Parathyroid adenoma (tissue), 2 donors: Measurements from ENCODE around the gene CADPS.
A peak's percentile ranks its signal among the peaks of the same experiment; 100 is the strongest.

Experiments
- H2AFZ ChIP-seq: fragments of 300-600 bp; sonication (generic); one replicate; pipeline ENCODE4 v1.7.0; 2017; ENCODE audit warnings: antibody characterized with exemption, mild to moderate bottlenecking
- H3K27ac ChIP-seq: fragments of 300-600 bp; sonication (generic); one replicate; pipeline ENCODE4 v1.7.0; 2017
- H3K27me3 ChIP-seq: fragments of 300-600 bp; sonication (generic); one replicate; pipeline ENCODE4 v1.7.0; 2017; ENCODE audit warnings: low read length; ENCODE audit not compliant: control insufficient read depth, insufficient read depth
- H3K36me3 ChIP-seq: fragments of 300-600 bp; sonication (generic); one replicate; pipeline ENCODE4 v1.7.0; 2017; ENCODE audit warnings: low read length; ENCODE audit not compliant: control insufficient read depth, insufficient read depth
- H3K4me1 ChIP-seq: fragments of 300-600 bp; sonication (generic); one replicate; pipeline ENCODE4 v1.7.0; 2017; ENCODE audit warnings: control low read depth
- H3K4me2 ChIP-seq: fragments of 300-600 bp; sonication (generic); one replicate; pipeline ENCODE4 v1.7.0; 2017; ENCODE audit warnings: low read length
- H3K4me3 ChIP-seq: fragments of 300-600 bp; sonication (generic); one replicate; pipeline ENCODE4 v1.7.0; 2017; ENCODE audit warnings: low read depth, low read length
- H3K79me2 ChIP-seq: fragments of 300-600 bp; sonication (generic); one replicate; pipeline ENCODE4 v1.7.0; 2017; ENCODE audit warnings: control low read depth
- H3K9ac ChIP-seq: fragments of 300-600 bp; sonication (generic); one replicate; pipeline ENCODE4 v1.7.0; 2017; ENCODE audit warnings: mild to moderate bottlenecking
- H3K9me3 ChIP-seq: fragments of 300-600 bp; sonication (generic); one replicate; pipeline ENCODE4 v1.7.0; 2017; ENCODE audit warnings: low read length; ENCODE audit not compliant: control insufficient read depth
- CTCF ChIP-seq: fragments of 300-600 bp; sonication (generic); IDR thresholded peaks from one replicate; pipeline ENCODE4 v1.7.0; 2017; ENCODE audit warnings: antibody characterized with exemption, mild to moderate bottlenecking
- donor health status: primary hyperparathyroidism.

Gene CADPS

DNA sequence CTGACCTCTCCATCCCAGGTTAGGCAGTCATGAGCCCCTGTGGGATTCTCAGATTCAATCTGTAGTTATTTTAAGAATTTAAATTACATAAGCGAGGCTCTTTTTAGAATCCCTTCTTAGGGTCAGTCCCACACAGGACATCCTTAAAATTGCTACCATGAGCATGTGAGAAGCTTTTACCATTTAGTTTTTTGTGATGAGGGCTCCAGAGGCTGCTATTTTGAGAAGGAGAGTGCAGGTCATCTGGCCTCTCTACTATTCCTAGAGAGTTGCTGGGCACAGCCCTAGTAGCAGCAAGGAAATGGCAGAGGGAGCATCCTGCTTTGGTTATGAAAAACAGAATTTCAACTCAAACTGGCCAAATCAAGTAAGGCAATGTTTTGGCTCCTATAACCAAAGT, 13.6 kb upstream of the CADPS start:
- H3K4me2 ChIP-seq: no peak overlapping the region
- no peaks in the 10 kb centered on the region for H3K36me3 ChIP-seq
- TF ChIP-seq CTCF: no peak
- H3K27me3 ChIP-seq: no peaks in the 10 kb centered on the region
- H3K4me1 ChIP-seq: no peaks in the 10 kb centered on the region
- no peak overlapping the region for H3K9ac ChIP-seq
- no peak overlapping the region for H3K4me3 ChIP-seq
- H3K27ac ChIP-seq: no peak overlapping the region
- peak overlapping the region; percentile 1 for H2AFZ ChIP-seq
- H3K79me2 ChIP-seq: no peaks in the 10 kb centered on the region
- no peaks in the 10 kb centered on the region for H3K9me3 ChIP-seq

DNA sequence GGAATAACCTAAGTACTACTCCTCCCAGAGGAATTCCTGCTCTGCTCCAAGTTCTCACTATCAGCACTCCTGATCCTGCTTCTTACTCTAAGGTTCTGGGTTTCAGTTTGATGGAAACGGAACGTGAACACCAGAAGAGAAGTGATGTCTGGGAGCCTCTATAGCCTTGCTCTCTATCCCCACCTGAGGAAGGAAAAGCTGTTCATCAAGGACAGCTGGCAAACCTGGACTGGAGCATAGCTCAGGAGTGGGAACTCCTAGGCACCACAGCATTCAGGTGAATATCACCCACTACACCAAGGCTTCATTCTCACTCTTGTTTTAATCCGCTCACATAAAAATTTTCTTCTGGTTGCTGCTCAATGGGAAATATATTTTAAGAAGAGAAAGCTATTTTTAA, 13.0 kb upstream of the CADPS start:
- Histone ChIP-seq H3K4me1 (no peaks in the 10 kb centered on the region), H3K36me3 (no peaks in the 10 kb centered on the region), H3K27ac (no peak overlapping the region), H3K79me2 (no peaks in the 10 kb centered on the region), H3K27me3 (no peaks in the 10 kb centered on the region), H3K4me2 (no peak overlapping the region), H3K4me3 (no peak overlapping the region), H2AFZ (peak overlapping the region; percentile 63), H3K9ac (no peak overlapping the region), H3K9me3 (no peaks in the 10 kb centered on the region)
- TF ChIP-seq CTCF: no peak

GRCh38 chr3:62885136-62885535, 9.9 kb upstream of the CADPS start:
- H3K9ac ChIP-seq: no peak overlapping the region
- no peak for TF ChIP-seq CTCF

DNA sequence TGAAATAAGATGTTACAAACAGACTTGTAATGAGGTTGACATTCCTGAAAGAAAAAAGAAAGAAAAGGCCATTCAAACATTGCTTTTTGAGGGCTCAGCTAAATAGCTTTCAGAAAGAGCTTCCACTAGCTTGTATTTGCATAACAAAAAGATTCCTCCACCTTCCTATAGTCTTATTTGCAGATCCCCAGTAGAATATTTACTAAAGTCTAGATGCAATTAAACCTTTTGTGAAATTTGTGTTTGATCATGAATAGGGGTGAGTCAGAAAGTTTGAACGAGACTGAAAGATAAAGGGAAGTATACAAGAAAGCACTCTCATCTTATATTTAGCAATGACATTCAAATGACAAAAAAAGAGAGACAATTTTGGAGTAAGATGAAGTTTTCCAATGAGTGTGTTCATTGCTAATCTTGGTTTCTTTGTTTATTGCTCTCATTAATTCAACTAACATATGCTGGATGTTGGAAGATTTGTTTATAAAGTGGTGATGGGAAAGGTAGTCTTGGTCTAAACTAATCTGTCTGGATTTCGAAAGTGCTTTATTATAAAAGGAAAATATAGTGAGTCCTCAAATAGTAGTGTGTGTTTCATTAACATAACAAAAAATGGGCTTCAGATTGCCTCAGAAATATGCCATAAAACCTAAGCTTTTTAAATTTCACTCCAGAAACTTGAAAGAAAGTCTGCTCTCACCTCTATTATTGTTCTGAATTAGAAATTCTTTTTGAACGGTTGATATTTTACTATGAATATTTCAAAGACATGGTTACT, 9.1 kb upstream of the CADPS start:
- Histone ChIP-seq H3K9ac (no peak overlapping the region), H3K27me3 (no peaks in the 10 kb centered on the region)

More at GRCh38 chr3:62885136-62885535, 9.9 kb upstream of the CADPS start:
- Histone ChIP-seq H3K9me3 (no peaks in the 10 kb centered on the region), H3K27ac (no peak overlapping the region), H3K36me3 (no peaks in the 10 kb centered on the region), H3K27me3 (no peaks in the 10 kb centered on the region), H3K4me2 (no peak overlapping the region), H3K79me2 (no peaks in the 10 kb centered on the region), H3K4me3 (no peak overlapping the region), H3K4me1 (no peaks in the 10 kb centered on the region), H2AFZ (no peak overlapping the region)

More for the DNA sequence above, 9.1 kb upstream of the CADPS start:
- Histone ChIP-seq H3K4me3 (no peak overlapping the region), H3K4me2 (no peak overlapping the region), H3K27ac (no peak overlapping the region), H3K79me2 (no peaks in the 10 kb centered on the region), H2AFZ (no peak overlapping the region), H3K9me3 (no peaks in the 10 kb centered on the region), H3K36me3 (no peaks in the 10 kb centered on the region), H3K4me1 (no peaks in the 10 kb centered on the region)
- TF ChIP-seq CTCF: no peak
